ENCODE data around the gene PSMC3. TPM values are rescaled to one million over a fixed set of nuclear protein-coding genes. Genes with fewer than 3 reads are reported as not detected.

PSMC3 gene
- total RNA-seq: 100 to 139 TPM (median 108 TPM) in 3 replicates
- long read RNA-seq, transcript PSMC3-212 (12 exons, 1,373 nt): major isoform, 220 of 258 reads
- long read RNA-seq, partial matches to known transcripts: 20 of 258 reads
- long read RNA-seq, other reads (novel, unspliced or antisense): 18 of 258 reads

DNA sequence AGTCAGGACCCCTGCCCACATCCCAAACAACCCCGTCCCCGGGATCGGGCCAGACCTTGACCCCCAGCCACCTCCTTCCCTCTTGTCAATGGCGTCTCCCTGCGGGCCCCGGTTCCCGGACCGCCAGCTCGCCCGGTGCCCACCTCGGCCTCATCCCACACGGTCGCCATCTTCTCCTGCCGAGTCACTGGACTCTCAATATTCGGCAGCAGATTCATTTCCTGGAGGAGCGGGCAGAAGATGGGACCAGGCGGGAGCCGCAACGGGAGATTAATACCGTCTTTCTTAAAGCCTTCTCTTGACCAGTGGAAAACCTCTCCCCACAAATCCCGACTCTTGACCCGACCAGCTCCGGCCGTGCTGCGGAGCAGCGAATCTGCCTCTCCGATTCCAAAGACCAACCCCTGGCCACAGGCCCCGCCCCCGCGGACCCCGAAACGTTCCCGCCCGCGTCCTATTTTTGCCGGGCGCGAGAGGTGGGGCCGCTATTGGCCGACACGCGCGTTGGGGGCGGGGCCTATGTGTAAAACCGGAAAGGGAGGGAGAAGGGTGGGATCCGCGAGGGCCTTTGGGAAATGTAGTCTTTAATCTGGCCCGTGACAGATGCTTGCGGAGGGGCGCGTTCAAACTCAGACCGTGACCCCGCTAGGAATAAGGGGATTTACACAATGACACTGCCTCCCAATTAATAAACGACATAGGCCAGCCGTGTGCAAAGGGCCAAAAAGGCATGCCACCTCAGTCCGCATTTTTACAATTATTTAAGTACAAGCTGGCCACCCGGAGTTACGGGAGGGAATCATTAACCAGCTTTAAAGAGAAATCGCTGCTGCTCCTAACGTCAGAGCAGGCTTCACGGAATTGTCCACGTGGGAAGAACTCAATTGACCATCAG is at the start of gene PSMC3:
Gene PSMC3 (minus strand): TSS at position 378 of the 895 bp plus-strand sequence. CDS start 160 bp downstream, at position 218.
- DNase-seq (ENCODE audit: low spot score): no peak
- H3K9me3 Mint-ChIP-seq (ENCODE audit: low read depth): no peaks in the 10 kb centered on the region
- H3K27ac Mint-ChIP-seq (ENCODE audit: unreplicated experiment): peak within 1 kb of the TSS; percentile 100
- no peaks in the 10 kb centered on the region for H3K27me3 Mint-ChIP-seq (ENCODE audit: low read depth)
- peak; percentile 15 for TF ChIP-seq CTCF (IDR thresholded peaks at IDR 0.05)
- H3K36me3 Mint-ChIP-seq (ENCODE audit: low read depth): peaks cover 20% of the 10 kb centered on the region
- H3K4me3 Mint-ChIP-seq (ENCODE audit: unreplicated experiment): peak within 1 kb of the TSS; percentile 100
- peaks cover 32% of the 10 kb centered on the region for H3K4me1 Mint-ChIP-seq (ENCODE audit: low read depth)

DNA sequence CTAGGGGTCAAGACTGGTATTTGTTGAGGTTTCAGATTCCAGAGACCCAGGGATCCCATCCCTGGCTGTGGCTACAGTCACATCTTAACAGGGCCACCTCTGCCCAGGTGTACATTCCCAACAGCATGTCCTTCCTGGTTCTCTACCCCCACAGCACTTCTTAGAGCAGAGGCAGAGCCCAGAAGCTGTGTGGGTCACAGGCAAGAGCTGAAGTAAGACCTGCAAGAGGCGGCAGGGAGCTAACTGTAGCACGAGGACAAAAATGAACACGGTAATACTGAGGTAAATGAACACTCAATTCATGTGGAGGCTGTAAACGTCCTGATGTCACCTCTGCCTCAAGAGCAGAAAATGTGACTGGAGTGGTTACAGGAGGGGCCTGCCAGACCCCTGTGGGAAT is 44.4 kb upstream of the PSMC3 start:
- TF ChIP-seq CTCF (IDR thresholded peaks at IDR 0.05): no peak
- Mint-ChIP-seq H3K4me1 (ENCODE audit: low read depth) (peaks cover 38% of the 10 kb centered on the region), H3K36me3 (ENCODE audit: low read depth) (peaks cover 39% of the 10 kb centered on the region), H3K27me3 (ENCODE audit: low read depth) (no peaks in the 10 kb centered on the region), H3K27ac (ENCODE audit: unreplicated experiment) (peak overlapping the region; percentile 18), H3K4me3 (ENCODE audit: unreplicated experiment) (no peak overlapping the region), H3K9me3 (ENCODE audit: low read depth) (no peaks in the 10 kb centered on the region)
- DNase-seq (ENCODE audit: low spot score): no peak

DNA sequence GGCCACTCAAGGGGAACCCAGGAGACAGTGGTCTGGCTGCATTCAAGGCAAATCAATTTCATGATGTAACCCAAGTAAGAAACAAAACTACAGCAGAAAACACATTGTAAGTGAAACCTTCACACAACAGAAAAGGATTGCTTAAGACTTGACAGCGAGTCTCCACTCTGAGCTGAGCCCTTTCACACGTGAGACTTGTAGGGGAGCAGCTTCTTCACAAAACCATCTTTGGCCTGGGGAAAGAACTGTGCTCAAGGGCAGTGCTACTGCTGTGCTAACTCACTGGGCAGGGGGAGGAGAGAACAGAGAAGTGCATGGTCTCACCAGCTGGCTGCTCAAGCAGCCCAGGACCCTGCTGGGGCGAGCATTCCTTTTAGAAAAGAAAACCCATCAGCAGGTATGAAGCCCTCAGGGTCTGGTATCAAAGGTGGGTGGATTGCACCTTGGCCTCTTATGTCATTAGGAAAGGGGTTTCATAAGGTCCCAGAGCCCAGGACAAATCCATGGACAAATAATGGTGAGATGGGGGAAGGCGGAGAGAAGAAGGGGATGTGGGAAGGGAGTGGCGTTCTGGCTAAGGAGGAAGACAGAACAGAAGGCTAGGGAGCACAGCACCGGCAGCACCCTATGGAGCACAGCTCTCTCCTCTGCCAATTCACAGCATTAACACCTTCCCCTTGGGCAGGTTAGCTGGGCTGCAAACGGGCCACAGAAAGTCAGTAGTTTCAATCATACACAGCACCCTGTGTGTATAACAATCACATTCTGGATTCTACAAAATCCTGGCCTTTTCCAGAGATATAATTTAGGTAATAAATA is 43.3 kb upstream of the PSMC3 start:
- H3K9me3 Mint-ChIP-seq (ENCODE audit: low read depth): no peaks in the 10 kb centered on the region
- DNase-seq (ENCODE audit: low spot score): no peak
- no peak overlapping the region for H3K4me3 Mint-ChIP-seq (ENCODE audit: unreplicated experiment)
- peak overlapping the region; percentile 77 for H3K27ac Mint-ChIP-seq (ENCODE audit: unreplicated experiment)
- no peak for TF ChIP-seq CTCF (IDR thresholded peaks at IDR 0.05)
- peaks cover 44% of the 10 kb centered on the region for H3K4me1 Mint-ChIP-seq (ENCODE audit: low read depth)
- H3K36me3 Mint-ChIP-seq (ENCODE audit: low read depth): peaks cover 32% of the 10 kb centered on the region
- H3K27me3 Mint-ChIP-seq (ENCODE audit: low read depth): no peaks in the 10 kb centered on the region

DNA sequence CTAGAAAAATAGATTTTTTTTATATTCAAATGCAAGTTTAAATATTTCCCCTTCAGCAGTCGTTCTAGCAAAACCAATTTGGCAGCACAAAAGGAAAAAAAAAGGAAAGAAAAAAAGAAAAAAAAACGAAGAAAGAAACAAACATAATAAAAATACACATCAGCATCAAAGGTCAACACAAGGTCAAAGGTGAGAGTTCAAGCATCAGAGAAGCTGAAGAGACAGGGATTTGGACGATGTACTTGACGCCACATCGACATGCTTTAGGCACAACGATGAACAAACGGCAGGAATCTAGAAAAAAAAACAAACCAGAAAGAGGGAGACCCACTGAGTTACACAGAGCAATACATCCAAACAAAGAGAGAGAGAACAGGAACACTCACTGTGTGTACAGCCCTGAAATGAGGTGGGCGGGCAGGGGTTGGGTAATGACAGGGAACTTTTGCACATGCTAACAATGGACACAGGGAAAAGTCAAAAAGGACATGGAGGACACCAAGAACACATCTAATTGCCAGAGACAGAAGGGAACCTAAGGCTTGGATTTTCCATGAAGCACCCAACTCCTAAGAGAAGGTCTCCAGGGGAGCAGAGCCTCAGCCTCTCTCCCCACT is 42.5 kb upstream of the PSMC3 start:
- no peak for TF ChIP-seq CTCF (IDR thresholded peaks at IDR 0.05)
- Mint-ChIP-seq H3K9me3 (ENCODE audit: low read depth) (no peaks in the 10 kb centered on the region), H3K4me1 (ENCODE audit: low read depth) (peaks cover 44% of the 10 kb centered on the region), H3K4me3 (ENCODE audit: unreplicated experiment) (no peak overlapping the region), H3K27ac (ENCODE audit: unreplicated experiment) (peak overlapping the region; percentile 2), H3K36me3 (ENCODE audit: low read depth) (peaks cover 28% of the 10 kb centered on the region), H3K27me3 (ENCODE audit: low read depth) (no peaks in the 10 kb centered on the region)
- no peak for DNase-seq (ENCODE audit: low spot score)
